ENCODE measurements around the gene TRIM45. TPM values are rescaled to one million over a fixed set of nuclear protein-coding genes. Genes with fewer than 3 reads are reported as not detected.
"Not testable (repeated sequence)": the region's sequence is repeated elsewhere in the genome, so short reads cannot be mapped to it uniquely, and the experiment has no call there.

TRIM45 gene
- total and polyA plus RNA-seq, 5 experiments from 2014 or later = 0.14 to 0.19 TPM; not detected in 3

DNA sequence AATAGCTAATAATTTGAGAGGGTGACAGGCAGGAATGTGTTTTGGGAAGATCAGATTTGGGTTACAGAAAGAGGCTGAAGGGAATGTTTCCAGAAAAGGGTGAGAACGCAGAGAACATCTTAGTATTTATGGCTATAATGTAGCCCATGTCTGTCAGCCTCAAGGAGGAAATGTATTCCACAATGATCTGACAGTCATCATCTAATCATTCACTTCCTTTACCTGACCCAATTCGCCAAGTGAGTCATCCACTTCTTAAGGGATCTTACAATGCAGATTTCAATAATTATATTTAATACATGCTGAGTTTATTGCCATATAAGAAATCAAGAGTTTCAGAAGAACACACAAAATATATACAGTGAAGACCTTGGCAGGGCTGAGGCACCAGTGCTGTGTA is 10.8 kb downstream of the TRIM45 start:
- no peaks in the 10 kb centered on the region for H3K36me3 Mint-ChIP-seq
- H3K9me3 Mint-ChIP-seq = peaks cover 0 to 2% (median 0%) of the 10 kb centered on the region in 9 donors
- no peak overlapping the region for H3K4me3 Mint-ChIP-seq
- POLR2A ChIA-PET = no interaction called here
- ATAC-seq (no peak), DNase-seq (no peak)
- peaks cover 0 to 4% (median 0%) of the 10 kb centered on the region in 5 donors for H3K27me3 Mint-ChIP-seq
- no peak overlapping the region for H3K27ac Mint-ChIP-seq
- peaks cover 0 to 6% (median 1%) of the 10 kb centered on the region in 4 donors for H3K4me1 Mint-ChIP-seq

DNA sequence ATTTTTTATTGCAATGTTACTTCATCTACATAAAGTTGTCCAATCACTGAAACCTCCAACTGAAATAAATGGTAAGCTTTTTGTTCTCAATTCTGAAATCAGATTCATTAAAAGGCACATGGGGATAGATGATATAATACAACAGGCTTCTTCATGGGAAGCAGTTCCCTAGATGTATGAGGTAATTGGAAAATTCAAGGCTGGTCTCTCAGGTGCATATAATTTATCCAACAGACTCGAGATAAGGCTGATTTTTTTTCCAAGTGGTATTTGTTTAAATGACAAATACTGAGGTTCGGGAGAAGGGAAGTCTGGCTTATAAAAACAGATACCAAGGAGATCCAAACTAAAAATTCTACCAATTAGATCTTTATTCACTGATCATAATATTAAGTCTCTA is 14.2 kb downstream of the TRIM45 start:
- no peak overlapping the region for H3K27ac Mint-ChIP-seq
- peaks cover 0 to 18% (median 17%) of the 10 kb centered on the region in 3 donors for H3K36me3 Mint-ChIP-seq
- no peak overlapping the region for H3K4me3 Mint-ChIP-seq
- no peak for ATAC-seq
- H3K27me3 Mint-ChIP-seq = peaks cover 0 to 4% (median 0%) of the 10 kb centered on the region in 5 donors
- POLR2A ChIA-PET = no interaction called here
- no peak for DNase-seq
- peaks cover 0 to 2% (median 0%) of the 10 kb centered on the region in 4 donors for H3K4me1 Mint-ChIP-seq
- peaks cover 0 to 2% (median 0%) of the 10 kb centered on the region in 9 donors for H3K9me3 Mint-ChIP-seq

DNA sequence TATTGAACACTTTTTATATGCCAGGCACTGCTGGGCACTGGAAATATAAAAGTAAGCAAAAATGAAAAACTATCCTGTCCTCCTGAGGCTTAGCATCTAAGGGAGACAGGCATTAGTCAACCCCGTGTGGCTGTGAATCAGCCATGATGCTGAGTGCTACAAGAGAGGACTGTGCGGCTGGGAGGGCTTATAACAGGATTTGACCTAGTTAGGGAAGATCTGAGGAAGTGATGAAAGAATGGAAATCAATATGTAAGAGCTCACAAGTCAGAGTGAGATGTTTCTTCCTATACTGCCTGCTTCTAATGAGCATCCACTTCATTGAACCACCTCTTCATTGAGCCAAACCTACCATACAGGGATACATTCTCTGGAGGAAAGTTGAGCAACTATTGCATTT is 15.1 kb downstream of the TRIM45 start:
- no peak for DNase-seq

GRCh38 chr1:117105722-117106121 is 15.8 kb downstream of the TRIM45 start:
- POLR2A ChIA-PET = no interaction called here
- ATAC-seq (no peak), DNase-seq (no peak)
- Mint-ChIP-seq H3K27me3 (peaks cover 0 to 4% (median 0%) of the 10 kb centered on the region in 5 donors), H3K27ac (no peak overlapping the region), H3K36me3 (peaks cover 0 to 30% (median 28%) of the 10 kb centered on the region in 3 donors), H3K4me3 (no peak overlapping the region), H3K4me1 (peaks cover 0 to 2% (median 0%) of the 10 kb centered on the region in 4 donors), H3K9me3 (peaks cover 0 to 2% (median 0%) of the 10 kb centered on the region in 9 donors)

More for the DNA sequence above, 15.1 kb downstream of the TRIM45 start:
- H3K4me3 Mint-ChIP-seq = no peak overlapping the region
- H3K27me3 Mint-ChIP-seq = peaks cover 0 to 4% (median 0%) of the 10 kb centered on the region in 5 donors
- no peak for ATAC-seq
- no peak overlapping the region for H3K27ac Mint-ChIP-seq
- POLR2A ChIA-PET = no interaction called here
- H3K4me1 Mint-ChIP-seq = peaks cover 0 to 2% (median 0%) of the 10 kb centered on the region in 4 donors
- peaks cover 0 to 2% (median 0%) of the 10 kb centered on the region in 9 donors for H3K9me3 Mint-ChIP-seq
- H3K36me3 Mint-ChIP-seq = peaks cover 0 to 24% (median 20%) of the 10 kb centered on the region in 3 donors

GRCh38 chr1:117104986-117105385 is 16.6 kb downstream of the TRIM45 start:
- ATAC-seq = no peak
- H3K36me3 Mint-ChIP-seq = peaks cover 6 to 37% (median 35%) of the 10 kb centered on the region in 3 donors

GRCh38 chr1:117101858-117102257 is 19.7 kb downstream of the TRIM45 start:
- H3K4me3 Mint-ChIP-seq, H3K9me3 Mint-ChIP-seq, ATAC-seq, H3K4me1 Mint-ChIP-seq, H3K27me3 Mint-ChIP-seq, POLR2A ChIA-PET, DNase-seq, H3K27ac Mint-ChIP-seq: not testable (repeated sequence)
- H3K36me3 Mint-ChIP-seq = peaks cover 10 to 64% (median 55%) of the 10 kb centered on the region in 3 donors

More at GRCh38 chr1:117104986-117105385, 16.6 kb downstream of the TRIM45 start:
- no peak for DNase-seq
- Mint-ChIP-seq H3K4me3 (no peak overlapping the region), H3K9me3 (peaks cover 0 to 2% (median 0%) of the 10 kb centered on the region in 9 donors), H3K4me1 (peaks cover 0 to 3% (median 0%) of the 10 kb centered on the region in 4 donors), H3K27me3 (peaks cover 0 to 4% (median 0%) of the 10 kb centered on the region in 5 donors), H3K27ac (no peak overlapping the region)
- POLR2A ChIA-PET = no interaction called here

- Mint-ChIP-seq H3K4me3 (no peak overlapping the region), H3K27me3 (peaks cover 0 to 2% (median 0%) of the 10 kb centered on the region in 5 donors), H3K36me3 (peaks cover 14 to 69% (median 55%) of the 10 kb centered on the region in 3 donors), H3K9me3 (no peaks in the 10 kb centered on the region), H3K27ac (no peak overlapping the region), H3K4me1 (peaks cover 0 to 1% (median 0%) of the 10 kb centered on the region in 4 donors)
- ATAC-seq (no peak), DNase-seq (no peak)
- POLR2A ChIA-PET = no interaction called here
Observed at GRCh38 chr1:117101334-117101733, 20.2 kb downstream of the TRIM45 start.

DNA sequence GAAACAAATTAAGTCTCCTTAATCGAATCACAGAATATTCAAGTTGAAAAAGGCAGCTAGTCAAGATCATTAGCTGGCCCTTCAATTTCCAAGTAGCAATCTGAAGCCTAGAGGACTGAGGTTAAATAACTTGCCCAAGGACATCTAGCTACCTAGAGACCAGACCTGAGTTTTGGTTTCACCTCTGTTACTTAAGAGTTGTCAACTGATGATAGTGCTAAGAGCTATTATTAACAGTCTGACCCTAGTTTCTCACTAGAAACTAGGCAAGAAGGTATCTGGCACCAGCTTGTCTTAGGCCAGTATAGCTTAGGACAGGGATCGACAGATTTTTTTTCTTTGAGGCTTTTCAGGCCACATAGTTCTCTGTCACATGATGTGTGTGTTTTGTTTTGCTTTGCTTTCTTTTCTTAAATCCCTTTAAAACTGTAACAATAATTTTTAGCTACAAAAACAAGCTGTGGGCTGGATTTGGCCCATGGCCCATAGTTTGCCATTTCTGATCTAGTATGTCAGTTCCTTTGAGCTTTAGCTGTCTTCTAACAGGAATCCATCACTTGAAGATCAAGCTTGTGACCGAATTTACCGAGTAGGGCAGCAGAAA is 23.2 kb downstream of the TRIM45 start:
- no peak overlapping the region for H3K27ac Mint-ChIP-seq
- H3K9me3 Mint-ChIP-seq = no peaks in the 10 kb centered on the region
- peaks cover 14 to 84% (median 57%) of the 10 kb centered on the region in 3 donors for H3K36me3 Mint-ChIP-seq

GRCh38 chr1:117097443-117097842 is 24.1 kb downstream of the TRIM45 start:
- H3K27ac Mint-ChIP-seq = no peak overlapping the region
- peaks cover 14 to 86% (median 56%) of the 10 kb centered on the region in 3 donors for H3K36me3 Mint-ChIP-seq
- POLR2A ChIA-PET = no interaction called here
- DNase-seq (no peak), ATAC-seq (no peak)
- peaks cover 0 to 7% (median under 1%) of the 10 kb centered on the region in 4 donors for H3K4me1 Mint-ChIP-seq
- no peaks in the 10 kb centered on the region for H3K27me3 Mint-ChIP-seq
- H3K9me3 Mint-ChIP-seq = no peaks in the 10 kb centered on the region
- H3K4me3 Mint-ChIP-seq = no peak overlapping the region

More for the DNA sequence above, 23.2 kb downstream of the TRIM45 start:
- H3K27me3 Mint-ChIP-seq = no peaks in the 10 kb centered on the region
- no peak overlapping the region for H3K4me3 Mint-ChIP-seq
- no peak for ATAC-seq
- DNase-seq = no peak
- peaks cover 0 to 7% (median under 1%) of the 10 kb centered on the region in 4 donors for H3K4me1 Mint-ChIP-seq
- POLR2A ChIA-PET = no interaction called here

DNA sequence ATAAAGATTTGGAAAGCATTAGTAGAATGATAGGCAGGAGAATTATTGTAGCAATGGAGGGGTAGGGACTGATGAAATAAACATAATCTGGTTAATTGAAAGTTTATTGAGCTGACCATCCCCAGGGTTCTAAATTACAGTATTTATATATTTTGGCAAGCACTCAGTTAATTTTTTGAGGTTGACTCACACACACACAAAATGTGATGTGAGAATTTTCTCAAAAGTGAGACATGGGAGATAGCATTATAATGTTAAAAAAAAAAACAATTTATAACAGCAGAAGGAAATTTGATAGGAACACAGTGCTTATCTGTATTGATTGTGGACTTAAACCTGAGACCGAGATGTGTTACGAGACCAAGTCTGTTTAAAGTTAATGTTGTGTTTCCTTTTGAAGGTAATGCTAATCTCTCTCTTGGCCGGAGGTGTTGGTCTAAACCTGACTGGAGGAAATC is 24.6 kb downstream of the TRIM45 start:
- DNase-seq (no peak), ATAC-seq (no peak)
- Mint-ChIP-seq H3K27ac (peak overlapping the region in 2 of 10 donors; percentile 3 to 28), H3K9me3 (no peaks in the 10 kb centered on the region), H3K4me3 (no peak overlapping the region), H3K36me3 (peaks cover 14 to 87% (median 57%) of the 10 kb centered on the region in 3 donors), H3K4me1 (peaks cover 0 to 7% (median under 1%) of the 10 kb centered on the region in 4 donors), H3K27me3 (no peaks in the 10 kb centered on the region)
- POLR2A ChIA-PET = no interaction called here

GRCh38 chr1:117094841-117095604 is 26.5 kb downstream of the TRIM45 start:
- peaks cover 17 to 92% (median 54%) of the 10 kb centered on the region in 3 donors for H3K36me3 Mint-ChIP-seq
- peak overlapping the region in 2 of 10 donors; percentile 35 to 48 for H3K27ac Mint-ChIP-seq
- DNase-seq (no peak), ATAC-seq (no peak)
- H3K4me3 Mint-ChIP-seq = no peak overlapping the region
- no peaks in the 10 kb centered on the region for H3K27me3 Mint-ChIP-seq
- H3K4me1 Mint-ChIP-seq = peaks cover 0 to 7% (median 0%) of the 10 kb centered on the region in 4 donors
- POLR2A ChIA-PET = no interaction called here
- no peaks in the 10 kb centered on the region for H3K9me3 Mint-ChIP-seq

- H3K9me3 Mint-ChIP-seq = no peaks in the 10 kb centered on the region
- ATAC-seq = peak; percentile 65 to 74
- H3K4me3 Mint-ChIP-seq = no peak overlapping the region
- H3K4me1 Mint-ChIP-seq = peaks cover 0 to 7% (median 0%) of the 10 kb centered on the region in 4 donors
- peaks cover 20 to 89% (median 50%) of the 10 kb centered on the region in 3 donors for H3K36me3 Mint-ChIP-seq
- POLR2A ChIA-PET = no interaction called here
- peak overlapping the region in 3 of 10 donors; percentile 19 to 57 (median 48) for H3K27ac Mint-ChIP-seq
- H3K27me3 Mint-ChIP-seq = no peaks in the 10 kb centered on the region
- DNase-seq = peak in 5 of 10 donors; percentile 0 to 20 (median 9)
Observed at GRCh38 chr1:117093870-117094621, 27.5 kb downstream of the TRIM45 start.
